ENCODE results near the gene ZBTB46. TPM values are rescaled to one million over a fixed set of nuclear protein-coding genes. Genes with fewer than 3 reads are reported as not detected.

The ZBTB46 gene
- total RNA-seq, 1 donor from 2014 or later: 39.5 TPM

DNA sequence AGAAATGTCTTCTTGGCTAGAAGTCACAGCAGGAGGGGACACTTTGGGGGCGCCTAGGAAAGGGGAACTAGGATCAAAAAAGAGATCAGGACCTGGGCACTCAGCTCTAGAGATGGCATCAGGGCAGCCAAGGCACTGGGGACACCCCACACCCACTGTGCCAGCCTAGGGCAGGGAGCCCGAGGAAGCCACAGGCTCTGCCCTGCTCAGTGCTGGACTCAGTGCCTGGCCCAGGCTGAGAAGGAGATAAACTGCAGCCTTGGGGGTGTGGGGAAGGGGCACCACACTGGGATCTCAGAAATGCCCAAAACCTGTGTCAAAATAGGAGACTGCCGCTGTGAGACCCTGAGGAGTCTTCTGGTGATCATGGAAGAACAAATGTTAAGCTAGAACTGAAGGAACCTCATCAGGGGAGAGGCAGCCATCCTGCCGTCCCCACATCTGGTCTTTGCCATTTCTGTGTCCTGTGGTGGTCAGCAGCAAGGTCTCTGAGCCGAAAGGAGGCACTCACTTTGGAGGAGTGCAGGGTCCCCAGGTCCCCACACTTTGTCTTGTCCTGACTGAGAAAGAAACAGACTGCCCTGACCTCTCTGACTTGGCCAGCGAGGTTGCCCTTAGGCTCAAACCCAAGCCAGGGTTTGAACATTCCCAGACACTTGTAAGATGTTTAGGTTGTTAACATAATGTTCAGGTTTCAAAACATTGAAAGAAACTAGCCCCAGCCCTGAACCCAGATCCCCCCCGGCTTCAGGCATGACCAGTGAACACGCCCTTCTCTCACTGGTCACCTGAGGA, 125.6 kb downstream of the ZBTB46 start:
- no peak overlapping the region for H3K27ac ChIP-seq
- peaks cover 6 to 14% of the 10 kb centered on the region in 2 donors for H3K4me1 ChIP-seq
- no peaks in the 10 kb centered on the region for H3K9me3 ChIP-seq
- intact Hi-C loops (cut with DNase I): loop anchor here (2.0 kb wide), 1 partner anchor 23 kb away; no protein-coding TSS in a partner anchor
- H3K36me3 ChIP-seq: peaks cover 30 to 36% of the 10 kb centered on the region in 2 donors
- TF ChIP-seq, protein P1, sequence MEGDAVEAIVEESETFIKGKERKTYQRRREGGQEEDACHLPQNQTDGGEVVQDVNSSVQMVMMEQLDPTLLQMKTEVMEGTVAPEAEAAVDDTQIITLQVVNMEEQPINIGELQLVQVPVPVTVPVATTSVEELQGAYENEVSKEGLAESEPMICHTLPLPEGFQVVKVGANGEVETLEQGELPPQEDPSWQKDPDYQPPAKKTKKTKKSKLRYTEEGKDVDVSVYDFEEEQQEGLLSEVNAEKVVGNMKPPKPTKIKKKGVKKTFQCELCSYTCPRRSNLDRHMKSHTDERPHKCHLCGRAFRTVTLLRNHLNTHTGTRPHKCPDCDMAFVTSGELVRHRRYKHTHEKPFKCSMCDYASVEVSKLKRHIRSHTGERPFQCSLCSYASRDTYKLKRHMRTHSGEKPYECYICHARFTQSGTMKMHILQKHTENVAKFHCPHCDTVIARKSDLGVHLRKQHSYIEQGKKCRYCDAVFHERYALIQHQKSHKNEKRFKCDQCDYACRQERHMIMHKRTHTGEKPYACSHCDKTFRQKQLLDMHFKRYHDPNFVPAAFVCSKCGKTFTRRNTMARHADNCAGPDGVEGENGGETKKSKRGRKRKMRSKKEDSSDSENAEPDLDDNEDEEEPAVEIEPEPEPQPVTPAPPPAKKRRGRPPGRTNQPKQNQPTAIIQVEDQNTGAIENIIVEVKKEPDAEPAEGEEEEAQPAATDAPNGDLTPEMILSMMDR (IDR thresholded peaks at IDR 0.05): no peak
- no peaks in the 10 kb centered on the region for H3K27me3 ChIP-seq
- H3K4me3 ChIP-seq: no peak overlapping the region
- peak in 1 of 2 donors; percentile 59 for DNase-seq (ENCODE audit: low spot score in 2 of 2)

- Histone ChIP-seq H3K27me3 (no peaks in the 10 kb centered on the region), H3K27ac (no peak overlapping the region), H3K36me3 (peaks cover 30 to 43% of the 10 kb centered on the region in 2 donors), H3K9me3 (no peaks in the 10 kb centered on the region), H3K4me3 (no peak overlapping the region), H3K4me1 (peaks cover 6 to 15% of the 10 kb centered on the region in 2 donors)
- peak in 1 of 2 donors; percentile 55 for DNase-seq (ENCODE audit: low spot score in 2 of 2)
- TF ChIP-seq, protein P1 (IDR thresholded peaks at IDR 0.05): no peak
- intact Hi-C loops (cut with DNase I): no loop called here
These were observed 126.3 kb downstream of the ZBTB46 start for GRCh38 chr20:63704749-63705117.

GRCh38 chr20:63703976-63704748, 126.9 kb downstream of the ZBTB46 start:
- no peaks in the 10 kb centered on the region for H3K27me3 ChIP-seq
- H3K4me3 ChIP-seq: no peak overlapping the region
- TF ChIP-seq, protein P1 (IDR thresholded peaks at IDR 0.05): no peak
- peak in 1 of 2 donors; percentile 50 for DNase-seq (ENCODE audit: low spot score in 2 of 2)
- H3K9me3 ChIP-seq: no peaks in the 10 kb centered on the region
- peaks cover 30 to 44% of the 10 kb centered on the region in 2 donors for H3K36me3 ChIP-seq
- H3K27ac ChIP-seq: no peak overlapping the region
- peaks cover 7 to 20% of the 10 kb centered on the region in 2 donors for H3K4me1 ChIP-seq
- intact Hi-C loops (cut with DNase I): no loop called here

DNA sequence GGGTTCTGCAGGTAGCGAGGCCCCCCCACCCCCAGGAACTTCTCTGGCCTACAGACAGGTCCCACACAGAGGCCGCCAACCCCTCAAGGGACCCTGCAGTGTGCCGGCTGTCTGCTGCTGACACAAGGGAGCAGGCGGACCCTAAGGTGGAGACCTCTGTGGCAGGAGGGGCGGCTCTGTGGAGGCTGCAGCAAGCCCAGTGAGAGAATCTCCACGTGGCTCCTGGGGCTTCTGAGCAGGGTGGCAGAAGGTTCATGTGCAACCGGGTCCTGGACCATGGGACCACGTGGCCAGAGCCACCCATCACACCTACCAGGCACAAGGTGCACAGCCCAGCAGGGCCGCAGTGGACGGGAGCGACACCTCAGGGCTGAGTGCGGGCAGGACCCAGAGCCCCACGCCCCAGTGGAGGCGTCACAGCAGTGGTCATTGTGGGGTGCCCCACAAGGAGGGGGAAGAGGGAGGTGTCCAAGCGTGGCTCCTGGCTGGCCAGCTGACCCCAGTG, 127.5 kb downstream of the ZBTB46 start:
- H3K27me3 ChIP-seq: no peaks in the 10 kb centered on the region
- TF ChIP-seq, protein P1 (IDR thresholded peaks at IDR 0.05): no peak
- H3K27ac ChIP-seq: no peak overlapping the region
- peak in 1 of 2 donors; percentile 52 for DNase-seq (ENCODE audit: low spot score in 2 of 2)
- H3K4me3 ChIP-seq: no peak overlapping the region
- H3K4me1 ChIP-seq: peaks cover 13 to 20% of the 10 kb centered on the region in 2 donors
- no peaks in the 10 kb centered on the region for H3K9me3 ChIP-seq
- peaks cover 30 to 44% of the 10 kb centered on the region in 2 donors for H3K36me3 ChIP-seq
- intact Hi-C loops (cut with DNase I): no loop called here

- Histone ChIP-seq H3K36me3 (peaks cover 30 to 44% of the 10 kb centered on the region in 2 donors), H3K4me1 (peaks cover 16 to 21% of the 10 kb centered on the region in 2 donors), H3K4me3 (no peak overlapping the region), H3K27ac (no peak overlapping the region), H3K27me3 (no peaks in the 10 kb centered on the region), H3K9me3 (no peaks in the 10 kb centered on the region)
- peak; percentile 6 to 60 for DNase-seq (ENCODE audit: low spot score in 2 of 2)
- intact Hi-C loops (cut with DNase I): no loop called here
- TF ChIP-seq, protein P1 (IDR thresholded peaks at IDR 0.05): no peak
These were observed 128.2 kb downstream of the ZBTB46 start for GRCh38 chr20:63702751-63703470.
